SU-DHL-6 (cell line): ENCODE measurements around the gene SNRPE.

Source experiments
- H2AFZ ChIP-seq: fragments of 200-600 bp; sonication (generic); 2 replicates; pipeline ENCODE4 v1.6.1; 2014; ENCODE audit warnings: low read depth, mild to moderate bottlenecking, moderate library complexity, mixed read lengths, antibody characterized with exemption, low read length; ENCODE audit not compliant: severe bottlenecking
- H3F3A ChIP-seq: fragments of 200-600 bp; shearing (Covaris generic); 2 replicates; pipeline ENCODE4 v1.6.0; 2016; ENCODE audit warnings: antibody characterized with exemption, mild to moderate bottlenecking; ENCODE audit not compliant: insufficient read depth
- H3K27ac ChIP-seq: fragments of 200-600 bp; sonication (generic); 2 replicates; pipeline ENCODE4 v1.5.1; 2016; ENCODE audit warnings: low read depth, mild to moderate bottlenecking, low read length, moderate library complexity, mixed read lengths
- H3K27me3 ChIP-seq: fragments of 200-600 bp; sonication (generic), shearing (Covaris generic); 2 replicates; pipeline ENCODE4 v1.6.0; 2014; ENCODE audit warnings: mild to moderate bottlenecking, low read length
- H3K36me3 ChIP-seq: fragments of 200-600 bp; sonication (generic); 2 replicates; pipeline ENCODE4 v1.6.1; 2014; ENCODE audit warnings: mild to moderate bottlenecking, low read length, mixed read lengths
- H3K4me2 ChIP-seq: fragments of 300-600, 200-600 bp; shearing (Covaris generic), sonication (generic); 2 replicates; pipeline ENCODE4 v1.6.0; 2014; ENCODE audit warnings: low read length, low read depth, mild to moderate bottlenecking; ENCODE audit not compliant: poor library complexity, severe bottlenecking
- H3K4me3 ChIP-seq: fragments of 200-600 bp; sonication (generic); 2 replicates; pipeline ENCODE4 v1.5.1; 2014; ENCODE audit warnings: antibody characterized with exemption, low read length, mild to moderate bottlenecking, mixed read lengths; ENCODE audit not compliant: insufficient read depth, poor library complexity, severe bottlenecking
- H3K79me2 ChIP-seq: fragments of 200-600 bp; sonication (generic); 2 replicates; pipeline ENCODE4 v1.6.1; 2014; ENCODE audit warnings: mild to moderate bottlenecking, low read length, moderate library complexity; ENCODE audit not compliant: insufficient read depth
- H3K9ac ChIP-seq: fragments of 200-600 bp; sonication (generic); 2 replicates; pipeline ENCODE4 v1.7.0; 2014; ENCODE audit warnings: mild to moderate bottlenecking, low read length
- H3K9me2 ChIP-seq: fragments of 200-600 bp; sonication (generic); replicated peaks from 2 replicates; pipeline ENCODE4 v1.6.1; 2014; ENCODE audit warnings: low read length; ENCODE audit not compliant: insufficient read depth
- H3K9me3 ChIP-seq: fragments of 200-600 bp; sonication (generic); 2 replicates; pipeline ENCODE4 v1.6.1; 2014; ENCODE audit warnings: low read length, mixed read lengths; ENCODE audit not compliant: insufficient read depth
- H4K20me1 ChIP-seq: fragments of 200-600 bp; sonication (generic); 2 replicates; pipeline ENCODE4 v1.6.1; 2014; ENCODE audit warnings: low read depth, mild to moderate bottlenecking, antibody characterized with exemption, low read length, moderate library complexity, mixed read lengths
- EZH2phosphoT487 ChIP-seq: fragments of 200-600 bp; sonication (generic), shearing (Covaris generic); conservative IDR thresholded peaks from 2 replicates; pipeline ENCODE4 v1.6.1; 2018; ENCODE audit warnings: mild to moderate bottlenecking, antibody characterized with exemption, low read length, moderate library complexity, mixed read lengths
- TF ChIP-seq, protein P1 (sequence below): fragments of 200-600 bp; sonication (generic); IDR thresholded peaks from one replicate; pipeline ENCODE4 v1.5.1; 2017; ENCODE audit warnings: antibody characterized with exemption, mild to moderate bottlenecking, low read length, moderate library complexity; ENCODE audit not compliant: insufficient read depth, poor library complexity, severe bottlenecking

The SNRPE gene

DNA sequence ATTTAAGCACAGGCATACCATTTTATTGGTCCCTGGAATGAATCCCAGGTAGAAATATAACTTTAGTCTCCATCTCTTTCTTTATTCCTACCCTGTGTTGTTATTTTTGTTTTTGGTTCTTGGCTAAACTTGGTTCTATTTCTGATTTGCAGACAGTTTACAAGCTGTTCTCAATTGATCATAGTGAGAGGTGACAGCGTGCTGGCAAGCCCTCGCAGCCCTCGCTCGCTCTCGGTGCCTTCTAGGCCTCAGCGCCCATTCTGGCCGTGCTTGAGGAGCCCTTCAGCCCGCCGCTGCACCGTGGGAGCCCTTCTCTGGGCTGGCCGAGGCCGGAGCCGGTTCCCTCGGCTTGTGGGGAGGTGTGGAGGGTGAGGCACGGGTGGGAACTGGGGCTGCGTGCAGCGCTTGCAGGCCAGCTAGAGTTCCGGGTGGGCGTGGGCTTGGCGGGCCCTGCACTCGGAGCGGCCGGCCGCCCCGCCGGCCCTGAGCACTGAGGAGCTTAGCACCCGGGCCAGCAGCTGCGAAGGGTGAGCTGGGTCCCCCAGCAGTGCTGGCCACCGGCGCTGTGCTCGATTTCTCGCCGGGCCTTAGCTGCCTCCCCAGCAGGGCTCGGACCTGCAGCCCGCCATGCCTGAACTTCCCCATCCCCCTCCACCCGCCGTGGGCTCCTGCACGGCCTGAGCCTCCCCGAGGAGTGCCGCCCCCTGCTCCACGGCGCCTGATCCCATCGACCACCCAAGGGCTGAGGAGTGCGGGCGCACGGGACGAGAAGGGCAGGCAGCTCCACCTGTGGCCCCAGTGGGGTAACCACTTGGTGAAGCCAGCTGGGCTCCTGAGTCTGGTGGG, 38.7 kb downstream of the SNRPE start:
- no peaks in the 10 kb centered on the region for H3F3A ChIP-seq
- H3K27me3 ChIP-seq, result no peaks in the 10 kb centered on the region
- no peak overlapping the region for H3K4me3 ChIP-seq
- H3K9me3 ChIP-seq, result no peaks in the 10 kb centered on the region
- TF ChIP-seq, protein P1, sequence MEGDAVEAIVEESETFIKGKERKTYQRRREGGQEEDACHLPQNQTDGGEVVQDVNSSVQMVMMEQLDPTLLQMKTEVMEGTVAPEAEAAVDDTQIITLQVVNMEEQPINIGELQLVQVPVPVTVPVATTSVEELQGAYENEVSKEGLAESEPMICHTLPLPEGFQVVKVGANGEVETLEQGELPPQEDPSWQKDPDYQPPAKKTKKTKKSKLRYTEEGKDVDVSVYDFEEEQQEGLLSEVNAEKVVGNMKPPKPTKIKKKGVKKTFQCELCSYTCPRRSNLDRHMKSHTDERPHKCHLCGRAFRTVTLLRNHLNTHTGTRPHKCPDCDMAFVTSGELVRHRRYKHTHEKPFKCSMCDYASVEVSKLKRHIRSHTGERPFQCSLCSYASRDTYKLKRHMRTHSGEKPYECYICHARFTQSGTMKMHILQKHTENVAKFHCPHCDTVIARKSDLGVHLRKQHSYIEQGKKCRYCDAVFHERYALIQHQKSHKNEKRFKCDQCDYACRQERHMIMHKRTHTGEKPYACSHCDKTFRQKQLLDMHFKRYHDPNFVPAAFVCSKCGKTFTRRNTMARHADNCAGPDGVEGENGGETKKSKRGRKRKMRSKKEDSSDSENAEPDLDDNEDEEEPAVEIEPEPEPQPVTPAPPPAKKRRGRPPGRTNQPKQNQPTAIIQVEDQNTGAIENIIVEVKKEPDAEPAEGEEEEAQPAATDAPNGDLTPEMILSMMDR, result no peak
- TF ChIP-seq EZH2phosphoT487, result no peak
- no peak overlapping the region for H3K27ac ChIP-seq
- H3K36me3 ChIP-seq, result no peaks in the 10 kb centered on the region
- H4K20me1 ChIP-seq, result no peaks in the 10 kb centered on the region
- H3K4me2 ChIP-seq, result no peak overlapping the region
- H2AFZ ChIP-seq, result no peak overlapping the region
- H3K9me2 ChIP-seq, result no peaks in the 10 kb centered on the region
- no peaks in the 10 kb centered on the region for H3K79me2 ChIP-seq
- H3K9ac ChIP-seq, result no peak overlapping the region

DNA sequence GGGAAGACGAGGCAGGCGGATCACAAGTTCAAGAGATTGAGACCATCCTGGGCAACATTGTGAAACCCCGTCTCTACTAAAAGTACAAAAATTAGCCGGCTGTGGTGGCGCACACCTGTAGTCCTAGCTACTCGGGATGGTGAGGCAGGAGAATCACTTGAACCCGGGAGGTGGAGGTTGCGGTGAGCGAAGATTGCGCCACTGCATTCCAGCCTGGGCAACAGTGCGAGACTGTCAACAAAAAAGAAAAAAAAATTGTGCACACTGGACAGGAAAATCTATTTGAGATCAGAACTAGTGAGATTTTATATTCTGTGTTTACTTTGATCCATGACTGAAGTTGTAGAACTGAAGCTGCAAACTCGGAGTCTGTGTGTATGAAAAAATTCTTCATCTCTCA, 40.2 kb downstream of the SNRPE start:
- Histone ChIP-seq H3K36me3 (no peaks in the 10 kb centered on the region), H3K4me2 (no peak overlapping the region), H3K27me3 (no peaks in the 10 kb centered on the region), H3K4me3 (no peak overlapping the region), H3K9me2 (no peaks in the 10 kb centered on the region), H3K79me2 (no peaks in the 10 kb centered on the region), H4K20me1 (no peaks in the 10 kb centered on the region), H3K9ac (no peak overlapping the region), H2AFZ (no peak overlapping the region), H3F3A (no peaks in the 10 kb centered on the region), H3K27ac (no peak overlapping the region), H3K9me3 (no peaks in the 10 kb centered on the region)
- TF ChIP-seq, protein P1, result no peak
- TF ChIP-seq EZH2phosphoT487, result no peak

DNA sequence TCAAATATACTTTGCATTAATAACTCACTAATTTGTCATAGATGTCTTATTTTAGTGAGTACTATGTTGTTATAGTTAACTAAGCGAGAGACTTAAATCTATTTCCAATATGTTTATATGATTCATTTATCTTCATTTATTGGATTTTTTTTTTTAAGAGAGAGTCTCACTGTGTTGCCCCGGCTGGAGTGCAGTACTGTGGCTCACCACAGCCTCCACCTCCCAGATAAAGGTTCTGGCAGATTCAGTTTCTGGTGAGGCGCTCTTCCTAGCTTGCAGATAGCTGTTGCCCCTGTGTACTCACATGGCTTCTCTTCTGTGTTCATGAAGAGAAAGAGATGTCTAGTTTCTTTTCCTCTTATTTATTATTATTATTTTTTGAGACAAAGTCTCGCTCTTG, 43.9 kb downstream of the SNRPE start:
- TF ChIP-seq, protein P1, result no peak
- TF ChIP-seq EZH2phosphoT487, result no peak
- Histone ChIP-seq H2AFZ (no peak overlapping the region), H3K9me3 (no peaks in the 10 kb centered on the region)

More for the DNA sequence above, 43.9 kb downstream of the SNRPE start:
- H3K9me2 ChIP-seq, result no peaks in the 10 kb centered on the region
- no peaks in the 10 kb centered on the region for H3K79me2 ChIP-seq
- H3K27ac ChIP-seq, result no peak overlapping the region
- no peaks in the 10 kb centered on the region for H4K20me1 ChIP-seq
- no peak overlapping the region for H3K4me3 ChIP-seq
- no peaks in the 10 kb centered on the region for H3K27me3 ChIP-seq
- H3K4me2 ChIP-seq, result no peak overlapping the region
- H3K36me3 ChIP-seq, result no peaks in the 10 kb centered on the region
- no peaks in the 10 kb centered on the region for H3F3A ChIP-seq
- no peak overlapping the region for H3K9ac ChIP-seq
